HS-5 (cell line): ENCODE data around the gene TMEM222.

Experiments used
- DNase-seq: peaks from one replicate; pipeline ENCODE4 v3.0.0-alpha.2; 2012; ENCODE audit warnings: low read depth

TMEM222 gene

DNA sequence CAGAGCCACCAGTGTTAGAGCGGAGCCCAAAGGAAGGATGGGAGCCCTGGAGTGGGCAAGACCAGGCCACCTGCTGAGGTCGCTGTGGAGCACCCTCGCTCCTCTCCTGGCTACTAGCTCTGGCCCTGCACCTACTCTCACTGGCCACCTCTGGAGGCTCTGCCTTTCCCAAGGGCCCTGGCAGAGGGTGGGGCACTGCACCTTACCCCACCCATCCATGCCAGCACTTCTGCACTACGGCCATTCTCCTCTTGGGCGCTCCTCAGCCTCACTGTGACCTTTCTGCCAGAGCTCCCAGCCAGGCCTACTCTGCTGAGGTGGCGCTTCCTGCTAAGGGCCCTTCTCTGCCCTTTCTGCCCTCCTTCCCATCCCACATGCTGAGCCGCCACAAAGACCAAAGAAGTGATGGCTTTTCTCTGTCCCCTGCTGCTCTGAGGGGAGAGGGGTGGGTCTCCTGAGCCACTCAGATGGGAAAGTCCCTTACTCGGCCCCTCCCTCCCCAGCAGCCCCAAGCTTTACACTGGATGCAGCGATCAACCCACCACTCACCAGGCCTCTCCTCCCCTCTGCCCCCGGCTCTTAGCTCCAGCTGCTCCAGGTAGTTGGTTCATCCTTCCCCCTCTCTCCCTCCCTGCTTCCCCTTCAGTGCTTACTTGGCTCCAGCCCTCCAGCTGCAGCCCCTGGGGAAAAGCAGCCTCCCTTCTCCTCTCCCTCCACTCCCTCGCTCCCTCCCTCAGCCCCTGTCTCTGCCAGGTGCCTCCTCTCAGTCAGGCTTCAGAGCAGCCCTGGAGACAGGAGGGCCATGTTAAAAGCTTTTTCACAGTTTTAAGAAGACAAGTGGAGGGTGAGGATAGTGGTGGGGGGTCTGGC is 14.8 kb upstream of the TMEM222 start:
- DNase-seq = no peak

DNA sequence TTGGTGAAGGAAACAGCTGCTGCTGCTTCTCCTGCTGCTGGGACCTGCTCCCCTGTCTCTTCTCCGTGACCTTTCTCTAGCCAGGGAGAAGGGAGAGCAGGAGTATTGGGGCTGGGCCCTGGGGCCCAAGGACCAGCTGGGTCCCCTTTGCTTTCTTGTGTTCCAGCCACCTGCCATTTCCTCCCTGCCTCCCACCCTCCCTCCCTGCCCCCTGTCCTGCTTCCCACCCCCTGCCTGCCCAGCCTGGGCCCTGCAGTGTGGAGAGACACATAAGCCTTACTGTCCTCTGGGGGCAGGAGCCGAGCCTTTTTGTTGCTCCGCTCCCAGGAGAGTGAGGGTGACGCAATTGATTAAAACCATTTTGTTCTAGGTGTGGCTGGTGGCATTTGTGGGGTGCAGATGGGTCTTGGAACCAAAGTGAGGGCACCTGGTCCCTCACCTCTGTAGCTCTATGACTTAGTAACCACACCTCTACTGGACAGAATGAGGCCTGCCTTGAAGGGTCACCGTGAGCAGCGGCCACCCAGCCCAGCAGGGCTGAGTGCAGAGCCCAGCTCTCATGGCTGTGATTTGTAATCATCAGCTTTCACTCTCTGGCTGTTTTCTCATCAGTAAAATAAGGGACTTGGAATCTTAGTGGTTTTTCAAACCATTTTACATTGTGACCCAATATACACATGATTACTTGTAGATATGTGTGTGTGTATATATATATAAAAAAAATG is 13.9 kb upstream of the TMEM222 start:
- no peak for DNase-seq

DNA sequence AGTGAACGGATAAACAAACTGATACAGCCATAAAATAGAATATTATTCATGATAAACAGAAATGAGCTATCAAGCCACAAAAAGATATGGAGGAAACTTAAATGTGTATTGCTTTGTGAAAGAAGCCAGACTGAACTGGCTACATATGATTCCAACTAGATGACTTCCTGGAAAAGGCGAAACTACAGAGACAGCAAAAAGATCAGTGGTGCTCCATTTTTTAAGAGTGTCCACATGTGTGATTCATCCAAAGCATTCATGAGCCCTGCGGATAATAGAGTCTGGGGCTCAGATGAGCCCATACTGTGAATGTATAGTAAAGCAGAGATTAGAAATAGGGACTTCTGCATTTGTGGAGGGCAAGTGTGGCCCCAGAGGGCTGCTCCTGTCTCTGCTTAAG is 7.8 kb upstream of the TMEM222 start:
- no peak for DNase-seq

DNA sequence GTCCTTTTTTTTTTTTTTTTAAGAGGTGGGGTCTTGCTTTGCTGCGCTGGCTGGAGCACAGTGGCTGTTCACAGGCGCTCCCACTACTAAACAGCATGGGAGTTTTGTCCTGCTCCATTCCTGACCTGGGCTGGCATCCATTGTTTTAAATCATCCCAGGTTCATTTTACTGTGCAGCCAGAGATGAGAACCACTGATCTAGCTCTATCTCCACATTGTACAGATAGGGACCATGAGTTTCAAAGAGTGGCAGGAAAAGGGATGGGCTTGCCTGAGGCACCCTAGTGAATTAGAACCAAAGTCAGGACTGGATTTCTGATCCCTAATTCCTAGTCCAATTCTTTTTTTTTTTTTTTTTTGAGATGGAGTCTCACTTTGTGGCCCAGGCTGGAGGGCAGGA is 7.2 kb upstream of the TMEM222 start:
- no peak for DNase-seq

DNA sequence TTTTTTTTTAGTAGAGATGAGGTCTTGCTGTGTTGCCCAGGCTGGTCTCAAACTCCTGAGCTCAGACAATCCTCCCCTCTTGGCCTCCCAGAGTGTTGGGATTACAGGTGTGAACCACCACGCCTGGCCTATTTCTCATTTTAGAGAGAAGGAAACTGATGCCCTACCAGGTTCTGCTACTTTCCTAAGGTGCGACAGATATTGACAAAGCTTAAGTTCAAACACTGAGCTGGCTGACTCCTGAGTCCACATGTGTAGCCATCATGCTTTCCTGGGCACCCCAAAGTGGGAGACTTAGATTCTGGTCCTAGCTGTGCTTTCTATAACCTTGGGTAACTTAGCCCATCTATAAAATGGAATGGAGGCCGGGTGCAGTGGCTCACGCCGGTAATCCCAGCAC is 5.1 kb upstream of the TMEM222 start:
- DNase-seq = no peak

DNA sequence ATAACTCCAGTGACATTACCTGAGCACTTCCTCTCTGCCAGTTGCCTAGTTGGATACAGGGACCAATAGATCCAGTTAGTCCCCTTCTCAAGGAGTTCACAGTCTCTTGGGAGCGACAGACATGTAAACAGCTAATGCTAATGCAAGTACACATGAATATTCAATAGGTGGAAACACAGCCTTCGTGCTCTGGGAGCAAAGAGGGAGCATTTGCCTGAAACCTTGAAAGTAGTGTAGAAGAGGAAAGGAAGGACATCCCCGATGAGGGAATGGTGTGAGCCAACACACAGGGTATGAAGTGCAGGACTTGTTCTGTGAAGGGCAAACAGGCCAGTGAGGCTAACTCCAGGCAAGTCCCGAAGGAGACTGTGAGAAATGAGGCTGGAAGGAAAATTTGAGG is 3.8 kb upstream of the TMEM222 start:
- no peak for DNase-seq

DNA sequence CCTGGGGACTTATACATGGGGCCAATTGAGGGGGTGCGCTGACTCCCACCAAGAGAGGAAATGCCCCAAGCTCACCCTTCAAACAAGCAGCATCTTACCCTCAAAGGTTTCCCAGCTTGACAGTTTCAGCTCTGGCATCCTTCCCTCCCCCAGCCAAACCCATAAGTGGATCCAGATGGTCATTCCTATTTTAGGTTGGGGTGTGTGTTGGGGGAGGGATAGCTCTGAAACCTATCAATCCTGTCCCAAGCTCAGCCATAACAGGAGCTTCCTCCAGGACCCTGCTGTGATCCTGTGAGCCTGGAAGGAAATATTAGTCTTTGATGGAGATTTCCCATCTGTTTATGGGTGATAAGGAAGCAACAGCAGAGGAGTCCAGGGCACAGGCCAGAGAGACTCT is 3.4 kb upstream of the TMEM222 start:
- DNase-seq = no peak

DNA sequence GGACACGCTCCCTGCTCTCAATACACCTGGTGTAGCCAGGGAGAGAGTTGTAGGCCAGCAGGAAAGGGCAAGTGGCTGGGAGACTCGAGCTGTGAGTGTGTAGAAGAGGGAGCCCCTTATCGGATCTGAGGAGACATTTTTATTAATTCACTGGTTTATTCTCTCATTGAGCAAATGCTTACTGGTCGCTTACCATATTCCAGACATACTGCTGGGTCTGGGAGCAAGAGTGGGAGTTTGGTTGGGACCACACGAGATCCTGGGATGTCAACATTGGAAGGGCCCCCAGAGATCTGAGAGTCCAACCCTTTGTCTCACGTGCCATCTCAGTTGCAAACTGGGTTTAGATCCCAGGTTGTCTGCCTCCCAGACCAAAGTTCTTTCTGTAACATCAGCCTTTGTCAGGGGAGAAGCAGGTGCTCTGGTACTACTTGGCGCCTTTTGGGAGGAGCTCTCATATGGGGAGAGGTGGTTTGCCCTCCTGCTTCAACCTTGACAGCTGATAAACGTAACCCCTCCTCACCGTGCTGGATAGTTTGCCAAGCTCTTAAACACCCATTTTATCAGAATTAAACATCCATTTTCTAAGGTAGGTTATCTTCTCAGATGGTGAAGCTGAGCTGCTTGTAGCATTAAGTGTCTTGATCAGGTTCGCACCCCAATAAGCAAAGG is 742 bp downstream of the TMEM222 start:
- DNase-seq = no peak

DNA sequence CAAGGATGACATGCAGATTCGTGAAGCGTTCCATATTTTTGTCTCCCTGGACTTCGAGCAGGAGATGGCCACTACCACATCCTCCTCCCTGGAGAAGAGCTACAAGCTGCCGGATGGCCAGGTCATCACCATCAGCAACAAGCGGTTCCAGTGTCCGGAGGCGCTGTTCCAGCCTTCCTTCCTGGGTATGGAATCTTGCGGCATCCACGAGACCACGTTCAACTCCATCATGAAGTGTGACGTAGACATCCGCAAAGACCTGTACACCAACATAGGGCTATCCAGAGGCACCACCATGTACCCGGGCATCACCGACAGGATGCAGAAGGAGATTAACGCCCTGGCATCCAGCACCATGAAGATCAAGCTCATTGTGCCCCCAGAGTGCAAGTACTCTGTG is 3.3 kb downstream of the TMEM222 start:
- no peak for DNase-seq

DNA sequence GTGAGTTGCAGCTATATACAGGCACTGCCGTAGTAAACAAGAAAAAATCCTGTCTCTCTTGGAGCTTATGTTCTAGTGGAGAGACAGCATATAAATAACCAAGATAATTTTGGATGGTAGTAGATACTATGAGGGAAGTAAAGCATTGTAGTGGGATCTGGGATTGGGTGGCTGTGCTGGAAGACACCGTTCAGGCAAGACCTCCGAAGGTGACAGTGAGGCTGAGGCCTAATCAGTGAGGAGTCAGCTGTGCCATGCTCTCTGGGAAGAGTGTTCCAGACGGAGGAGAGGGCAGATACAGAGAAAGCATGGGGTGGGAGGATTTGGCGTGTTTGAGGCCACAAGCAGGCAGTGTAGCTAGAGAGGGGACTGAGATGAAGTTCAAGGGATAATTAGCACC is 6.0 kb downstream of the TMEM222 start:
- DNase-seq = no peak

DNA sequence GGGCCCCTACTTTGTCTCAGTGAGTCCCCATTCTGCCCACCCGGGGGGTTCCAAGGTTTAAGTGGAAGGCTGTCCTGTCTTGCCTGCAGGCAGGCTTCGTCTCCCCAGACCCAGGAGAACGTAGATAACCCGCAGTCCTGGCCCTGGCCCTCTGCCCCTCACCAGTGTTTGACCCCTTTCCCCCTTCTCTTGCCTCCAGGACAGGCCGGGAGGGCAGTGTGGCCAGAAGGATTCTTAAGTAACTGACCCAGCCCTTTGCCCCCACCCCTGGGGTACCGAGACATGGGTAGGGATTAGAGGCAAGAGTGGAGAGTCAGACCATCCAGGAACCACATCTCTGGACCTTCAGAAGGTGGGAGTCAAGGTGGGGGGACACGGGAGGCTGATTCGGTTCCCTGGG is 8.8 kb downstream of the TMEM222 start:
- DNase-seq = no peak

DNA sequence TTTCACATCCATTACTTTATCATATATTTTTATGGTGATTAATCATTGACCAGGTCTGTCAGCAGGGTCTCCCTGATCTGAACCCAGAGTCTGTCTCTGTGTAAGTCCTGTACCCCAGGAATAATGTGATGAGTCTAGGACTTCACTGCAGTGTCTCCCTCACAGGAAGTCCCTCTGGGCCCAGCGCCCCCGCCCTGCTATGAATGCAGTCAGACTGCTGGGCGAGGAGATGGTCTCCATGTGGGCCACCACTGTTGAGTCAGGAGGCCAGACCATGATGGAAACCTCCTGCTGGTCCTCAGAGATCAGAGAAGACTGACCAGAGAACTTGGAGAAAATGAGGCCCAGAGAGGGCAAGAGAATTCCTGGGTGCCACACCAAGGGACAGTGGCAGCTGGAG is 9.5 kb downstream of the TMEM222 start:
- DNase-seq = no peak

DNA sequence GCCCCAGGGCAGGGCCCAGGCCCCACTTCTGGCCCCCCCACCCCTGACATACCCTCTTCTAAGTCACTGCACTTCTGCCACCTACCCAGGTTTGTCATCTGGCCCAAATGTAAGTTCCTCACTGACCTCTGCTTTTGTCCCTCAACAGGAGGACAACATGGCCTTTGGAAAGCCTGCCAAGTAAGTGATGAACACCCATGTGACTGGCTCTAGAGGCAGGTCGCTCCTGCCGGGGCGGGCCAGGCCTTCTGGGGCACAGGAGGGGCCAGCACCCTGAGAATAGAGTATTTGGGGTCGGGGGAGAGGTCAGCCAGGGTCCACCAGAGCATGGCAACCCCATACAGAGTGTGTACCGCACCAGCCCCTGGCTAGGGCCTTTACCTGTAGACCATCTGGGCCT is 10.0 kb downstream of the TMEM222 start:
- DNase-seq = no peak

DNA sequence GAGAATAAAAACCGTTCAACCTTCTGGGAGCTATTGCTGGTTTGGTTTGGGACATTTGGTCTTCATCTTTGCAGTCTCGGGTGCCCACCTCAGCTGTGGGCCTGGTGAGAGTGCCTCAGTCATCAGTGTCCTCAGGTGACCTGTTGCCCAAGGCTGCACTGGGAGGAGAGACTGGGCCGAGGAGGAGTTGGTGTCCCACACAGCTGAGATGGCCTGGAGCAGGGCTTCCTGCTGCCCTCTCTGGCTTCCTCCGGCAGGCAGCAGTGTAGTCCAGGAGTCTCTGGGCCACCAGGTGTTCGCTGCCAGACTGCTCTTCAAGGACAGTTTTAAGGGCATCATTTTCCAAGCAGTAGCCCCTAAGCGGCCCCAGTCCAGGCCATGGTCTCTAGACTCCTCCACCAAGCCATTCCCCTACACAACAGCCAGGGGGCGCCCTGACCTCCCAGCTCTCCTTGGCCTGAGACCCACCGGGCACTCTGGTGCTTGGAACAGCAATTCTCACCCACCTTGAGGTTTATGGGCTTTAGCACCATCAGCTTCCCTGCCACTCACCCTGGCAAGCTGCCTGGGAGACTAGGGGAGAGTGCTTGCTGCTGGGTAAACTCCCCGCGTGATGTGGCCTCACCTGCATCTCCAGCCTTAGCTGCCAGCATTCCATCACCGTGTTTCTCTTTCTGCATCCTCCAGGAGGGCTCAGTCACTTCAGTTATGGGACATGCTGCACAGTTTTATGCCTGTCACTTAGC is 10.7 kb downstream of the TMEM222 start:
- DNase-seq = no peak

DNA sequence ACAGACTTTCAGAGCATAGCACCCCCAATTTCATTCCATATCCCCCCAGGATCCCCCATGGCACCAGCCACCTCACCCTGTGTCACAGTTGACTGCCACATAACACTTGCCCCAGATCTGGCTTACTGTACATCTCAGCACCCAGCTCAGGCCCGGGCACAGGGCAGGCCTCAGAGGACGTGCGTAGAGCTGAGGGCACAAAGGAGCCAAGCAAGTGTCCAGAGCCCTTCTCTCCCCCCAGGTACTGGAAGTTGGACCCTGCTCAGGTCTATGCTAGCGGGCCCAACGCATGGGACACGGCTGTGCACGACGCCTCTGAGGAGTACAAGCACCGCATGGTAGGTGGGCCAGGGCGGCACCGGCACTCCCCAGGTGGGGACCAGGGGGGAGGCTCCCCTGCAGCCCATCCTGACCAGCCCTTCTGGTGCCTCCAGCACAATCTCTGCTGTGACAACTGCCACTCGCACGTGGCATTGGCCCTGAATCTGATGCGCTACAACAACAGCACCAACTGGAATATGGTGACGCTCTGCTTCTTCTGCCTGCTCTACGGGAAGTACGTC is 11.8 kb downstream of the TMEM222 start:
- no peak for DNase-seq

DNA sequence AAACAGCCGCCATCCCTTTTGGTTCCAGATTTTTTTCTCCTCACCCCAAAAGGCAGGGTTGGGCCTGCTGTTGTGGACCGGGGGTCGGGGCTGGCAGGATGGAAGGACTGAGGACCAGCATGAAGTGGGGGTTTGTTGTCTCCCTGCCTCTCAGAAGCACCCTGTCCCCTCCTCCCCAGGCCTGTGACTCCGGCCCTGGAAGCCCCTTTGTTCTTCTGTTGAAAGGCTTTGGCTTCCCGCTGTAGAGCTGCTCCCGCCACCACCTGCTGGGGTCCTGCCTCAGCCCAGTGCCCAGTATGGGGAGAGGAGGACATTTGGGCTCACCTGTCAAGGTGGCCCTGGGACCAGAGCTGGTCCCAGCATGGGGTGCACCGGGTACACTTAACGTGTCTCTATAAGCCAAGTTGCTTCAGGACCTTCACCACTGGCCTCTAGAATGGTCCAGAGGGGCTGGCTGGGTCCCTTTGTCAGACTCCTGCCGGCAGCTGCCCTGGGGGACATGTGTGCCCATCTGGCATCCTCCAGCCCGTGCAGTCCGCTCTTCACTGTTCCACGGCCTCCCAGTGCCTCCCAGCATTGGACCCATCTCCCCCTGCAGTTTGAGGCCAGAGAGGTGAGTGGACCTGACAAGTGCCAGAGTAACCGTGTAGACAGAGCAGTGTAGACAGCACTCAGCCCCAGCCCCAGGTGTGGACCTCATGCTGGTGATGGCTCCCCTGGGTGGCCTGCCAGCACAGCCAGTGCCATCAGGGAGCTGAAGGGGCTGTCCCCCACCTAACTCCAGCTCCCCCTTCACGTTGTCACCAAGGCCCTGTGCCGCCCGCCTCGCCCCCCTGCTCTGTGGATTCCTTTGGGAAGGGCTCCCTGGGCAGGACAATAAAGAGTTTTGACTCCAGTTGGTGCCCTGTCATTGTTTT is 13.8 kb downstream of the TMEM222 start:
- no peak for DNase-seq

DNA sequence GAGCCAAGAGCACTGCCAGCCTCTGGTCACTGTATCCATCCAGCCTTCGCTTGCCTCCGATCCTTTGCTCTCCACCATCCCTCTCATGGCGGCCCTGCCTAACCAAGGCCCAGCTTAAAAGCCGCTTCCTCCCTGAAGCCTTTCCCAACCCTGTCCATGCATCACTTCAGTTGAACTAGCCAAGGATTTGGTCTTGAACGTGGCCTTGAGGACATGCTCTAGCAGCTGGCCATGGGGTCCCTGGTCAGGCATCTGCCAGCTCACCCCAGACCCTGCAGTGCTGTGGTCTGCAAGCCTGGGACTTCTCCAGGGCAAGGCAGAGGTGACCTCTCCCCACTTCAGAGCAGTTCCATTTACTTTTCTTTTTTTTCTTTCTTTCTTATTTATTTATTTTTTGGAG is 14.8 kb downstream of the TMEM222 start:
- DNase-seq = no peak

DNA sequence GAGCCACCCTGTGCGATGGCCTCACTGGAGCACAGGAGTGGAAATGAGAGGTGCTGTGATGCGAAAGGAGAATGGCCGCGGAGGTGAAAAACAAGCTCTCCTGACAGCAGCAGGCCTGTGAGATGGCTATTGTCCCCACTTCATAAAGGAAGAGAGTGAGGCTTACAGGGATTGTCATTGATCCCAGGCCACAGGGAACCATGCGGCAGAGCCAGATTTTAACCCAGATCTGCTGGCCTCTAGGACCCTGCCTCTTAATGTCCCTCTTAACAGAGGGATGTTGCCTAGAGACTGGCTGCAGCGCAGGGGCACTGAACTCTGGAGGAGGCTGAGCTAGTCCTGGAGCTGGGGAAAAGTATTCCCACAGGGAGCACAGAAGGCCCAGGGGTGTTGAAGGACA is 16.8 kb downstream of the TMEM222 start:
- DNase-seq = no peak

DNA sequence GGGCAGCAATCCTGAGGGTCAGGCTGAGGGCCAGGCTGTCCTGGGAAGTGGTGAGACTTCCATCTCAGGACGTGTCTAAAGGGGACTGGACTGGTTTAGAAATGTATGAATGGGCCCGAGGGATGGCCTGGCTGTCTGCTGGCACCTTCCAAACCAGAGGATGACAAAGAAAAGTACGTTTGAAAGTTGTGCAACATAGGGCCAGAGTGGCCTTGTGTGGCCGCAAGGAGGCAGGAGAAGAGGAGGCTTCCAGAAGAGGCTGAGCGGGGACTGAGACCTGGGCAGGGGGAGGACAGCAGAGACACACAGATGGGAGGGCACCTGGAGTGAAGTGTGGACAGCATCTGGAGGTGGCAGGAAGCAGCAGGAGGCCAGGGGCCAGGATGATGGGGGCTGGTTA is 17.2 kb downstream of the TMEM222 start:
- DNase-seq = no peak

DNA sequence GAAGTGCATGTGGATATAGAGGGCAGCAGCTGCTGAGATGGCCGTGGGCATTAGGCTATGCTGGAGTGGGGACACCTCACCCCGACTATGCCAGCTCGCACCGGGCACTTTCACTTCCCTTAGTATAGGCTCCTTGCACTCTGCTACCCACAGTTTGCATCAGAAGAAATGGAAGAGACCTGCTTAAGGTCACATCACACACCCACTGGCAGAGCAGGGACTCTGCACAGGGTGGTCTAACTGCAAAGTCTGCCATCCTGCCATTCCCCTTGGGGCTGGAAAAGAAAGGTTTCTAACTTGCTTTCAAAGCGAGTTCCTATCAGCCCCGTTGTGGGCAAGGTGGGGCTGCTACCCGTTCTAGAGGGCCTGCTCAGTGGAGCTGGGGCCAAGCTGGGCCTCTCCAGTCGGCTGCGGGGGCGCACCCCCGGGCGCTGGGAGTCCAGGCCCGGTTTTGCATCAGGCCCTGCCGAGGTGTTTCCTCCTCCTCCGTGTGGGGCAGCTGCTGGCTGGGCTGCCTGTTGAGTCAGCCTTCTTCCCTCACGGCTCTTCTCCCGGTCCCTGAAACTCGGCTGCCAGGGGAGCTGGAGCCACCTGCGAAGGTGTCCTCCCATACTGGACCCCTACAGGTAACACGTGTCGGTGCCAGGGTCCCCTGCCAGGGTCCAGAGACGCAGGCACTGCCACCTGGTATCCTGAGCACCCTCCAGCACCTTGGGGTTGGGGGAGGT is 19.7 kb downstream of the TMEM222 start, which contains the start of gene SYTL1:
TSS of gene SYTL1 (plus strand) at position 498 of the 728 bp plus-strand sequence. CDS start 3,313 bp downstream, outside the sequence.
- no peak for DNase-seq
